Nephron (organoid): ENCODE results near the gene GLCCI1.

Experiments used
- H3K27ac Mint-ChIP-seq, 3 experiments: 2 replicates each; pipeline ENCODE4 v1.8.0; 2020; ENCODE audit warnings: mixed read lengths in 3 of 3, mild to moderate bottlenecking in 2 of 3, moderate library complexity in 1 of 3
- H3K27me3 Mint-ChIP-seq: 2 replicates; pipeline ENCODE4 v1.8.0; 2021; ENCODE audit warnings: low read depth, mild to moderate bottlenecking, moderate library complexity, mixed read lengths
- H3K36me3 Mint-ChIP-seq: 2 replicates; pipeline ENCODE4 v1.8.0; 2020; ENCODE audit warnings: low read depth, mixed read lengths
- H3K4me1 Mint-ChIP-seq: 2 replicates; pipeline ENCODE4 v1.8.0; 2020; ENCODE audit warnings: mixed read lengths
- H3K4me3 Mint-ChIP-seq, 3 experiments: 2 replicates each; pipeline ENCODE4 v1.8.0; 2020; ENCODE audit warnings: mild to moderate bottlenecking in 3 of 3, mixed read lengths in 3 of 3, moderate library complexity in 2 of 3
- H3K9me3 Mint-ChIP-seq: 2 replicates; pipeline ENCODE4 v1.8.0; 2020; ENCODE audit warnings: mixed read lengths
- TF ChIP-seq, protein P1 (sequence below), 3 experiments: fragments of 200-600 bp; sonication (generic); IDR thresholded peaks; one replicate each; pipeline ENCODE4 v1.5.0; 2021; ENCODE audit warnings: antibody characterized with exemption in 3 of 3; ENCODE audit not compliant: unreplicated experiment in 3 of 3

Gene GLCCI1

DNA sequence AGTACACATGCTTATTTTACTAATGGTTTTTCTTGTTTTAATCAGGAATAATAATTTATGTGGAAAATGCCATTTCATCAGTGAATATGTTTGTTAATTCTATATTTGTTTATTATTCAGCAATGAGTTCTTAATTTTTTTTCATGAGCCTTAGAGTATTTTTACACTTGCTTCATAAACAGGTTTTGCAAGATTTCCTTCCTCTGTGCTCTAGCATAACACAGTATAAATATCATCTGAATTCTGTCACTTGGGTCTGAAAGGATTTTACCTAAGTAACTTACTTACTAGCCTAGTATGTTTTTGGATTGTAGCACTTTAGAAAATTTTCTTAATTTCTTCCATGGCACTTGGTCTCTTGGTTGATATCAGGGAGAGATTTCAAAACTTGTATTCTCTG lies 45.8 kb downstream of the GLCCI1 start:
- Mint-ChIP-seq H3K27me3 (no peaks in the 10 kb centered on the region), H3K4me1 (no peaks in the 10 kb centered on the region), H3K9me3 (no peaks in the 10 kb centered on the region), H3K4me3 (no peak overlapping the region), H3K36me3 (peaks cover 34% of the 10 kb centered on the region), H3K27ac (no peak overlapping the region)
- TF ChIP-seq, protein P1, sequence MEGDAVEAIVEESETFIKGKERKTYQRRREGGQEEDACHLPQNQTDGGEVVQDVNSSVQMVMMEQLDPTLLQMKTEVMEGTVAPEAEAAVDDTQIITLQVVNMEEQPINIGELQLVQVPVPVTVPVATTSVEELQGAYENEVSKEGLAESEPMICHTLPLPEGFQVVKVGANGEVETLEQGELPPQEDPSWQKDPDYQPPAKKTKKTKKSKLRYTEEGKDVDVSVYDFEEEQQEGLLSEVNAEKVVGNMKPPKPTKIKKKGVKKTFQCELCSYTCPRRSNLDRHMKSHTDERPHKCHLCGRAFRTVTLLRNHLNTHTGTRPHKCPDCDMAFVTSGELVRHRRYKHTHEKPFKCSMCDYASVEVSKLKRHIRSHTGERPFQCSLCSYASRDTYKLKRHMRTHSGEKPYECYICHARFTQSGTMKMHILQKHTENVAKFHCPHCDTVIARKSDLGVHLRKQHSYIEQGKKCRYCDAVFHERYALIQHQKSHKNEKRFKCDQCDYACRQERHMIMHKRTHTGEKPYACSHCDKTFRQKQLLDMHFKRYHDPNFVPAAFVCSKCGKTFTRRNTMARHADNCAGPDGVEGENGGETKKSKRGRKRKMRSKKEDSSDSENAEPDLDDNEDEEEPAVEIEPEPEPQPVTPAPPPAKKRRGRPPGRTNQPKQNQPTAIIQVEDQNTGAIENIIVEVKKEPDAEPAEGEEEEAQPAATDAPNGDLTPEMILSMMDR (IDR thresholded peaks at IDR 0.05; ENCODE audit: unreplicated experiment in 3 of 3), result no peak

DNA sequence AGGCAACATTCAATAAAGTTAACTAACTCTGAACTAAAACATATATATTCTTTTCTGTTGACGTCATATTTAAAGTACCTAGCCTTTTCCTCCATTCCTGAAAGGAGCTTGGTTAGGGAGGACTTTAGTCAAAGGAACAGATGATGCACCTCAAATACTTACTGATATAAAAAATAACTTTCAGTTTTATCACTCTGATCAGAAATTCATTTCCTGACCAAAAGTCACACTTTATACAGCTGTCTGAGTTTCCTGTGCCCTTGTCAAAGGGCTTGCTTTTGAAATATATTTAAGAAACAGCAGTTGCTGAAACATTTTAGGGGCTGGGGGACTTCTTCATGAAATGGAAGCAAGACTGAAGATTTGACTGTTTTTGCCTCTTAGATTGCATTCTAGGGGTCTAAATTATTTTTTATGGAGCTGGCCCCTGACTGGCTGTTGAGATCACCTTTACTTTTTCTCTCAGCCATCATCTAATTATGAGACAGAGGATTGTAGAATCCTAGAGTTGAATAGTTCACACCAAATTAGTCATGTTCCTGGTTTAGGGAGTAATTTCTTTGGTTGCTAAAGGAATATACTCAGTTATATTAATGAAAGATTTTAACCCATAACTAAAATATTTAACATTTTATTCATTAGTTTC lies 46.6 kb downstream of the GLCCI1 start:
- H3K9me3 Mint-ChIP-seq, result no peaks in the 10 kb centered on the region
- TF ChIP-seq, protein P1 (IDR thresholded peaks at IDR 0.05; ENCODE audit: unreplicated experiment in 3 of 3), result no peak
- H3K36me3 Mint-ChIP-seq, result peaks cover 39% of the 10 kb centered on the region
- H3K27me3 Mint-ChIP-seq, result no peaks in the 10 kb centered on the region
- no peak overlapping the region for H3K4me3 Mint-ChIP-seq
- no peaks in the 10 kb centered on the region for H3K4me1 Mint-ChIP-seq
- no peak overlapping the region for H3K27ac Mint-ChIP-seq

DNA sequence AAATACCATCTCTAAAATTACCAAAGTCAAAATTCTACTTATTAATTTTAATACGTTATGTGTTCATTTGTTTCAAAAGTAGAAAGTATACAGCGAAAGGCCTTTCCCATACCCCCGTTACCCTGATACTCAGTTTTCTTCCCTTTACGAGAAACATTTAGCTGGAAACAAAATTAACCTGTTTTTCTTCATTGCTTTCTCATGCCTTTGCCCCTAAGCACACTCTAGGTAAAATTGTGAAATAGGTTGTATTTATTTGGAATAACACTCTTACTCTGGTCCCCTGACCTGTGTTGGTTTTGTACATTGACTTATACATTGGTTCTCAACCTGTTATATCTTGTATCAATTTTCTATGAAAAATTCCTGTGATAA lies 47.1 kb downstream of the GLCCI1 start:
- Mint-ChIP-seq H3K27me3 (no peaks in the 10 kb centered on the region), H3K4me1 (no peaks in the 10 kb centered on the region), H3K9me3 (no peaks in the 10 kb centered on the region), H3K36me3 (peaks cover 37% of the 10 kb centered on the region), H3K4me3 (no peak overlapping the region), H3K27ac (no peak overlapping the region)
- TF ChIP-seq, protein P1 (IDR thresholded peaks at IDR 0.05; ENCODE audit: unreplicated experiment in 3 of 3), result no peak

DNA sequence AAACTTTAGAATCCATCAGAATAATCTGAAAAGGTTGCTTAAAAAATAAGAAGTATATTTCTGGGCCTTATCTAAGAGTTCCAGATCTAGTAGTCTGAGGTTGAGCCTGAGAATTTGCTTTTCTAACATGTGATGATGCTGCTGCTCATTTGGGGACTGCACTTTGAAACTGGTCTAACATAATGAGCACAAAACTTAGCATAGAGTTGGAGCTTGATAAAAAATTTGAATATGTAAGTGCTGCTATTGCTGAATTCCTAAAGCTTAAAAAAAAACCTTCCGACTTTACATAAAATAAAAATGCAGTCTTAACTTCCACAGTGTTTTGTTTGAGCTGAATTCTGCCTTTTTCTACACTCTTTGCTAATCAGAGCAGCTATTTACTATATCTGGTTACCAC lies 48.8 kb downstream of the GLCCI1 start:
- TF ChIP-seq, protein P1 (IDR thresholded peaks at IDR 0.05; ENCODE audit: unreplicated experiment in 3 of 3), result no peak
- no peak overlapping the region for H3K27ac Mint-ChIP-seq
- H3K4me3 Mint-ChIP-seq, result no peak overlapping the region
- H3K27me3 Mint-ChIP-seq, result no peaks in the 10 kb centered on the region
- no peaks in the 10 kb centered on the region for H3K4me1 Mint-ChIP-seq
- H3K36me3 Mint-ChIP-seq, result peaks cover 30% of the 10 kb centered on the region
- no peaks in the 10 kb centered on the region for H3K9me3 Mint-ChIP-seq

DNA sequence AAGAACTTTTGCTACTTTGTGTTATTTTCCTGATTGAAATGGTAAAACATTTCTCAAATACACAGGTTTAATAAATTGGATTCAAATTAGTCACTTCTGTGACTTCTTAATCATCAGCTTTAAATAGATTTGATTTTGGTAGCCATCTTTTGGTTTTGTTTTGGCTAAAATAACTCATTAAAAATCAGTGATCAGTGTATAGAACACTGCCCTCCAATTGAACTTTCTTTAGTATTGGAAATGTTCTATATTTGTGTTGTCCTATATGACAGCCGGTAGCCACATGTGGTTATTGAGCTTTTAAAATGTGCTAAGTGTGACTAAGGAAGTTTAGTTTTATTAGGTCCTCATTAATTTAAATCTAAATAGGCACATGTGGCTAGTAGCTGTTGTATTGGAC lies 50.4 kb downstream of the GLCCI1 start:
- Mint-ChIP-seq H3K36me3 (peaks cover 43% of the 10 kb centered on the region), H3K27ac (no peak overlapping the region), H3K4me3 (no peak overlapping the region), H3K27me3 (no peaks in the 10 kb centered on the region), H3K4me1 (no peaks in the 10 kb centered on the region), H3K9me3 (no peaks in the 10 kb centered on the region)
- TF ChIP-seq, protein P1 (IDR thresholded peaks at IDR 0.05; ENCODE audit: unreplicated experiment in 3 of 3), result no peak

DNA sequence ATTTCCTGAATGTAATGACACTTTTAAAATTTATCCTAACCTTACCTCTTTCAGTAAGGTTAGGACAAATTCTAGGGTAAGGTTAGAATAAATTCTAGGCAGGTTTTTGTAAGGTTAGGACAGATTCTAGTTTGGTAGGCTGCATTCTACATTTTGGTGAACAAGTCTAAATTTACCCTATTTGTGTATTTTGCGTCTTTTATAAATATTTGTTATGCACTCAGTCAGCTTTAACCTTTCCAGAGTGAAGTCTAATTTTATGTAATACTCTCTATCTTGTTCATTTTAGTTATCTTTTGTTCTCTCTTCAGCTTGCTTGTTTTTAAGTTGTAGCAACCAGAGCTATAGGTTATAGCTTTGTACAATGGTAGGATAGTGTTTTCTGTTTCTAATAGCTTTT lies 54.0 kb downstream of the GLCCI1 start:
- Mint-ChIP-seq H3K4me3 (no peak overlapping the region), H3K27me3 (peaks cover 4% of the 10 kb centered on the region), H3K9me3 (peaks cover 34% of the 10 kb centered on the region), H3K27ac (no peak overlapping the region), H3K36me3 (peaks cover 65% of the 10 kb centered on the region), H3K4me1 (no peaks in the 10 kb centered on the region)
- TF ChIP-seq, protein P1 (IDR thresholded peaks at IDR 0.05; ENCODE audit: unreplicated experiment in 3 of 3), result no peak
